ENCODE data around the gene GMPR2. TPM values are rescaled to one million over a fixed set of nuclear protein-coding genes. Genes with fewer than 3 reads are reported as not detected.
A peak's percentile ranks its signal among the peaks of the same experiment; 100 is the strongest.

GMPR2 gene
- total and polyA plus RNA-seq, 2 of the 13 experiments (the other 11 are each of a cell fraction or from before 2014, with no cell fraction given), result 210 to 273 TPM

GRCh38 chr14:24241829-24242443 lies 9.2 kb downstream of the GMPR2 start (continued):
- peak; percentile 62 for TF ChIP-seq RBM22 (optimal IDR thresholded peaks at IDR 0.05; ENCODE audit: low read length)
- TF ChIP-seq ZFX (CRISPR knock-in tag; IDR thresholded peaks at IDR 0.05; ENCODE audit: low read depth), result peak; percentile 84
- TF ChIP-seq ZNF550 (CRISPR knock-in tag; IDR thresholded peaks at IDR 0.05; ENCODE audit: borderline replicate concordance), result peak; percentile 21; the same call in 1 of the 2 replicates
- TF ChIP-seq ZNF775 (CRISPR knock-in tag; IDR thresholded peaks at IDR 0.05; ENCODE audit: borderline replicate concordance), result peak; percentile 93; the same call in 1 of the 2 replicates
- 0 out of 2 replicates have a peak, but pooled peaks have one; percentile 18 for TF ChIP-seq ZNF597 (CRISPR knock-in tag; IDR thresholded peaks at IDR 0.05)
- peak; percentile 95 for TF ChIP-seq XRCC5 (optimal IDR thresholded peaks at IDR 0.05; ENCODE audit: low read length)
- peak; percentile 80; the same call in 1 of the 2 replicates for TF ChIP-seq HNF1B (CRISPR knock-in tag; IDR thresholded peaks at IDR 0.05)
- peak; percentile 78 for TF ChIP-seq AGO1 (IDR thresholded peaks at IDR 0.05; ENCODE audit: low read depth, low read length, poor library complexity, severe bottlenecking)
- TF ChIP-seq ZNF138 (CRISPR knock-in tag; IDR thresholded peaks at IDR 0.05; ENCODE audit: low read depth), result peak; percentile 31; the same call in 1 of the 2 replicates
- TF ChIP-seq SIX4 (CRISPR knock-in tag; IDR thresholded peaks at IDR 0.05), result peak; percentile 17; the same call in 1 of the 2 replicates
- TF ChIP-seq EP300 (IDR thresholded peaks at IDR 0.05; ENCODE audit: low read depth in 2 of 2, low read length in 2 of 2), result peak in 1 of 2 experiments; percentile 86; a peak in 2 of 4 replicates
- no peak; the same call in 1 of the 2 replicates for TF ChIP-seq EP300 (CRISPR knock-in tag; IDR thresholded peaks at IDR 0.05; ENCODE audit: borderline replicate concordance)
- peak in 1 of 2 experiments; percentile 56; a peak in 2 of 4 replicates for TF ChIP-seq KLF16 (CRISPR knock-in tag; IDR thresholded peaks at IDR 0.05)
- peak; percentile 41; the same call in 1 of the 2 replicates for TF ChIP-seq ZNF318 (CRISPR knock-in tag; IDR thresholded peaks at IDR 0.05)
- TF ChIP-seq JUND (CRISPR knock-in tag; IDR thresholded peaks at IDR 0.05), result 0 out of 2 replicates have a peak, but pooled peaks have one; percentile 47
- TF ChIP-seq EEA1 (CRISPR knock-in tag; IDR thresholded peaks at IDR 0.05; ENCODE audit: borderline replicate concordance), result peak; percentile 78
